HEK293 (cell line): ENCODE results near the gene METTL15.

Experiments used
- GLIS2 ChIP-seq: fragments of 450-650 bp; formaldehyde crosslinking; IDR thresholded peaks from 2 replicates; pipeline ENCODE4 v1.5.1; 2016; ENCODE audit warnings: missing biosample characterization, missing genetic modification characterization
- ZFP3 ChIP-seq: fragments of 450-650 bp; formaldehyde crosslinking; IDR thresholded peaks from 2 replicates; pipeline ENCODE4 v1.5.1; 2016; ENCODE audit warnings: low read depth, missing biosample characterization, missing genetic modification characterization
- ZNF302 ChIP-seq: fragments of 450-650 bp; formaldehyde crosslinking; IDR thresholded peaks from 2 replicates; pipeline ENCODE4 v1.5.1; 2016; ENCODE audit warnings: missing biosample characterization, missing genetic modification characterization, low read depth
- ZNF560 ChIP-seq: fragments of 450-650 bp; formaldehyde crosslinking; IDR thresholded peaks from 2 replicates; pipeline ENCODE4 v1.5.1; 2017; ENCODE audit warnings: missing biosample characterization, missing genetic modification characterization, borderline replicate concordance
- TF ChIP-seq, protein P1 (sequence below): fragments of 450-650 bp; formaldehyde crosslinking; IDR thresholded peaks from 2 replicates; pipeline ENCODE4 v1.5.1; 2016; ENCODE audit warnings: missing biosample characterization, missing genetic modification characterization
- TF ChIP-seq, protein P2 (sequence below): fragments of 450-650 bp; formaldehyde crosslinking; IDR thresholded peaks from 2 replicates; pipeline ENCODE4 v1.5.1; 2017; ENCODE audit warnings: missing biosample characterization, missing genetic modification characterization
- TF ChIP-seq, protein P3 (sequence below): fragments of 450-650 bp; formaldehyde crosslinking; IDR thresholded peaks from 2 replicates; pipeline ENCODE4 v1.5.1; 2016; ENCODE audit warnings: missing biosample characterization, missing genetic modification characterization
- TF ChIP-seq, protein P4 (sequence below): fragments of 450-650 bp; formaldehyde crosslinking; IDR thresholded peaks from 2 replicates; pipeline ENCODE4 v1.5.1; 2016; ENCODE audit warnings: missing biosample characterization, missing genetic modification characterization

DNA sequence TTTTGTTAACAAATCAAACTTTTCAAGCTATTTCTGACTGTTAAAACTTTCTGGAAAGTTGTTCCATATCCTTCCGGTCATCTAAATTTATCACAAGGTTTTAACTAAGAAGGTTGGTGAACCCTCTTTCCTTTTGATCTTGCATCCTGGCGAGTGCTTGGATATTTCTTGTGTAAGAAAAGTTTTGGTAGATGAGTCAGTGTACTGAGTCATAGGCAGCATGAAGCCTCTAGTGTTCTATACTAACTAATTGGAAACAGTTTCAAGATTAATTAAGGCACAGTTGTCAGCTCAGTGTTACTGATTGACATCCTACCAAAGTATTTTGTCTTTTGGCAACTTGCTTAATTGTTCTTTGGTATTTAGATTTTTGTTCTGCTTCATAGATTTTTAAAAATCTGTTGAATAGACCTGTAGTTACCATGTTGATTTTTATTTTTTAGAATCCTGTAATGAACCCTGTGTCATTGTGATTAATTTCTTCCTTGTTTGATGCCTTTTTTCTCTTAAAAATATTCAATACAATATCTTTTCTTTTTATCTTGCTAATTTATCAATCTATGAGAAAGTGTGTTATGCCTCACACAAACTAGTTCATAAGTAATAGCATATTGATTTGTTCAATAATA is 38.0 kb downstream of the METTL15 start:
- TF ChIP-seq, protein P1, sequence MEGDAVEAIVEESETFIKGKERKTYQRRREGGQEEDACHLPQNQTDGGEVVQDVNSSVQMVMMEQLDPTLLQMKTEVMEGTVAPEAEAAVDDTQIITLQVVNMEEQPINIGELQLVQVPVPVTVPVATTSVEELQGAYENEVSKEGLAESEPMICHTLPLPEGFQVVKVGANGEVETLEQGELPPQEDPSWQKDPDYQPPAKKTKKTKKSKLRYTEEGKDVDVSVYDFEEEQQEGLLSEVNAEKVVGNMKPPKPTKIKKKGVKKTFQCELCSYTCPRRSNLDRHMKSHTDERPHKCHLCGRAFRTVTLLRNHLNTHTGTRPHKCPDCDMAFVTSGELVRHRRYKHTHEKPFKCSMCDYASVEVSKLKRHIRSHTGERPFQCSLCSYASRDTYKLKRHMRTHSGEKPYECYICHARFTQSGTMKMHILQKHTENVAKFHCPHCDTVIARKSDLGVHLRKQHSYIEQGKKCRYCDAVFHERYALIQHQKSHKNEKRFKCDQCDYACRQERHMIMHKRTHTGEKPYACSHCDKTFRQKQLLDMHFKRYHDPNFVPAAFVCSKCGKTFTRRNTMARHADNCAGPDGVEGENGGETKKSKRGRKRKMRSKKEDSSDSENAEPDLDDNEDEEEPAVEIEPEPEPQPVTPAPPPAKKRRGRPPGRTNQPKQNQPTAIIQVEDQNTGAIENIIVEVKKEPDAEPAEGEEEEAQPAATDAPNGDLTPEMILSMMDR (tag by site-specific recombination), result no peak
- TF ChIP-seq ZNF560 (tag by site-specific recombination) (no peak), ZFP3 (tag by site-specific recombination) (no peak), ZNF302 (tag by site-specific recombination) (no peak), GLIS2 (tag by site-specific recombination) (no peak)
- TF ChIP-seq, protein P2, sequence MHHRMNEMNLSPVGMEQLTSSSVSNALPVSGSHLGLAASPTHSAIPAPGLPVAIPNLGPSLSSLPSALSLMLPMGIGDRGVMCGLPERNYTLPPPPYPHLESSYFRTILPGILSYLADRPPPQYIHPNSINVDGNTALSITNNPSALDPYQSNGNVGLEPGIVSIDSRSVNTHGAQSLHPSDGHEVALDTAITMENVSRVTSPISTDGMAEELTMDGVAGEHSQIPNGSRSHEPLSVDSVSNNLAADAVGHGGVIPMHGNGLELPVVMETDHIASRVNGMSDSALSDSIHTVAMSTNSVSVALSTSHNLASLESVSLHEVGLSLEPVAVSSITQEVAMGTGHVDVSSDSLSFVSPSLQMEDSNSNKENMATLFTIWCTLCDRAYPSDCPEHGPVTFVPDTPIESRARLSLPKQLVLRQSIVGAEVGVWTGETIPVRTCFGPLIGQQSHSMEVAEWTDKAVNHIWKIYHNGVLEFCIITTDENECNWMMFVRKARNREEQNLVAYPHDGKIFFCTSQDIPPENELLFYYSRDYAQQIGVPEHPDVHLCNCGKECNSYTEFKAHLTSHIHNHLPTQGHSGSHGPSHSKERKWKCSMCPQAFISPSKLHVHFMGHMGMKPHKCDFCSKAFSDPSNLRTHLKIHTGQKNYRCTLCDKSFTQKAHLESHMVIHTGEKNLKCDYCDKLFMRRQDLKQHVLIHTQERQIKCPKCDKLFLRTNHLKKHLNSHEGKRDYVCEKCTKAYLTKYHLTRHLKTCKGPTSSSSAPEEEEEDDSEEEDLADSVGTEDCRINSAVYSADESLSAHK (tag by site-specific recombination), result no peak
- TF ChIP-seq, protein P3, sequence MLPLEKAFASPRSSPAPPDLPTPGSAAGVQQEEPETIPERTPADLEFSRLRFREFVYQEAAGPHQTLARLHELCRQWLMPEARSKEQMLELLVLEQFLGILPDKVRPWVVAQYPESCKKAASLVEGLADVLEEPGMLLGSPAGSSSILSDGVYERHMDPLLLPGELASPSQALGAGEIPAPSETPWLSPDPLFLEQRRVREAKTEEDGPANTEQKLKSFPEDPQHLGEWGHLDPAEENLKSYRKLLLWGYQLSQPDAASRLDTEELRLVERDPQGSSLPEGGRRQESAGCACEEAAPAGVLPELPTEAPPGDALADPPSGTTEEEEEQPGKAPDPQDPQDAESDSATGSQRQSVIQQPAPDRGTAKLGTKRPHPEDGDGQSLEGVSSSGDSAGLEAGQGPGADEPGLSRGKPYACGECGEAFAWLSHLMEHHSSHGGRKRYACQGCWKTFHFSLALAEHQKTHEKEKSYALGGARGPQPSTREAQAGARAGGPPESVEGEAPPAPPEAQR (tag by site-specific recombination), result no peak
- TF ChIP-seq, protein P4, sequence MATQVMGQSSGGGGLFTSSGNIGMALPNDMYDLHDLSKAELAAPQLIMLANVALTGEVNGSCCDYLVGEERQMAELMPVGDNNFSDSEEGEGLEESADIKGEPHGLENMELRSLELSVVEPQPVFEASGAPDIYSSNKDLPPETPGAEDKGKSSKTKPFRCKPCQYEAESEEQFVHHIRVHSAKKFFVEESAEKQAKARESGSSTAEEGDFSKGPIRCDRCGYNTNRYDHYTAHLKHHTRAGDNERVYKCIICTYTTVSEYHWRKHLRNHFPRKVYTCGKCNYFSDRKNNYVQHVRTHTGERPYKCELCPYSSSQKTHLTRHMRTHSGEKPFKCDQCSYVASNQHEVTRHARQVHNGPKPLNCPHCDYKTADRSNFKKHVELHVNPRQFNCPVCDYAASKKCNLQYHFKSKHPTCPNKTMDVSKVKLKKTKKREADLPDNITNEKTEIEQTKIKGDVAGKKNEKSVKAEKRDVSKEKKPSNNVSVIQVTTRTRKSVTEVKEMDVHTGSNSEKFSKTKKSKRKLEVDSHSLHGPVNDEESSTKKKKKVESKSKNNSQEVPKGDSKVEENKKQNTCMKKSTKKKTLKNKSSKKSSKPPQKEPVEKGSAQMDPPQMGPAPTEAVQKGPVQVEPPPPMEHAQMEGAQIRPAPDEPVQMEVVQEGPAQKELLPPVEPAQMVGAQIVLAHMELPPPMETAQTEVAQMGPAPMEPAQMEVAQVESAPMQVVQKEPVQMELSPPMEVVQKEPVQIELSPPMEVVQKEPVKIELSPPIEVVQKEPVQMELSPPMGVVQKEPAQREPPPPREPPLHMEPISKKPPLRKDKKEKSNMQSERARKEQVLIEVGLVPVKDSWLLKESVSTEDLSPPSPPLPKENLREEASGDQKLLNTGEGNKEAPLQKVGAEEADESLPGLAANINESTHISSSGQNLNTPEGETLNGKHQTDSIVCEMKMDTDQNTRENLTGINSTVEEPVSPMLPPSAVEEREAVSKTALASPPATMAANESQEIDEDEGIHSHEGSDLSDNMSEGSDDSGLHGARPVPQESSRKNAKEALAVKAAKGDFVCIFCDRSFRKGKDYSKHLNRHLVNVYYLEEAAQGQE (tag by site-specific recombination), result no peak
